GM23338 (cell line): Measurements from ENCODE around the gene PPP1R3G. TPM values are rescaled to one million over a fixed set of nuclear protein-coding genes. Genes with fewer than 3 reads are reported as not detected.

Experiments used
- ATAC-seq: fragments of 200-7000 bp; cut with Tn5 transposase; 3 replicates; pipeline ENCODE4 v1.9.1; 2020
- DNase-seq: peaks from one replicate; pipeline ENCODE4 v3.0.0-alpha.2; 2015; ENCODE audit warnings: low spot score
- H2AFZ ChIP-seq: fragments of 200-600 bp; sonication (generic); 2 replicates; pipeline ENCODE4 v1.8.0; 2016; ENCODE audit warnings: antibody characterized with exemption, mild to moderate bottlenecking, moderate library complexity
- H3F3A ChIP-seq: fragments of 200-600 bp; sonication (generic); replicated peaks from 2 replicates; pipeline ENCODE4 v1.8.0; 2017; ENCODE audit warnings: antibody characterized with exemption, mixed run types, low read depth
- H3K27ac ChIP-seq: fragments of 200-600 bp; sonication (generic); 2 replicates; pipeline ENCODE4 v1.6.1; 2016; ENCODE audit warnings: low read depth
- H3K27me3 ChIP-seq: fragments of 200-600 bp; sonication (generic); 2 replicates; pipeline ENCODE4 v1.8.0; 2016; ENCODE audit warnings: mild to moderate bottlenecking, mixed run types, moderate library complexity; ENCODE audit not compliant: insufficient read depth
- H3K36me3 ChIP-seq: fragments of 200-600 bp; sonication (generic); 2 replicates; pipeline ENCODE4 v1.8.0; 2016; ENCODE audit warnings: mild to moderate bottlenecking; ENCODE audit not compliant: insufficient read depth
- H3K4me1 ChIP-seq: fragments of 200-600 bp; sonication (generic); 2 replicates; pipeline ENCODE4 v1.8.0; 2016; ENCODE audit warnings: mild to moderate bottlenecking, moderate library complexity; ENCODE audit not compliant: insufficient read depth
- H3K4me2 ChIP-seq: fragments of 200-600 bp; sonication (generic); 2 replicates; pipeline ENCODE4 v1.7.1; 2017; ENCODE audit warnings: mixed run types
- H3K4me3 ChIP-seq: fragments of 200-600 bp; sonication (generic); 2 replicates; pipeline ENCODE4 v1.6.1; 2016; ENCODE audit warnings: mixed run types
- H3K79me2 ChIP-seq: fragments of 200-600 bp; sonication (generic); replicated peaks from 2 replicates; pipeline ENCODE4 v1.8.0; 2017; ENCODE audit warnings: mild to moderate bottlenecking; ENCODE audit not compliant: insufficient read depth
- H3K9me2 ChIP-seq: fragments of 200-600 bp; sonication (generic); 2 replicates; pipeline ENCODE4 v1.8.0; 2017; ENCODE audit not compliant: insufficient read depth
- H4K20me1 ChIP-seq: fragments of 200-600 bp; sonication (generic); replicated peaks from 2 replicates; pipeline ENCODE4 v1.8.0; 2017; ENCODE audit warnings: mild to moderate bottlenecking; ENCODE audit not compliant: insufficient read depth
- H3K27ac Mint-ChIP-seq: 2 replicates; pipeline ENCODE4 v1.8.0; 2020; ENCODE audit warnings: inconsistent platforms, mild to moderate bottlenecking, moderate library complexity, mixed read lengths
- H3K27me3 Mint-ChIP-seq: 3 replicates; pipeline ENCODE4 v1.8.0; 2022; ENCODE audit warnings: low read depth, mild to moderate bottlenecking, moderate library complexity, mixed read lengths, inconsistent platforms; ENCODE audit not compliant: insufficient read depth, poor library complexity
- H3K36me3 Mint-ChIP-seq: 3 replicates; pipeline ENCODE4 v1.8.0; 2021; ENCODE audit warnings: low read depth, mild to moderate bottlenecking, inconsistent platforms, moderate library complexity, mixed read lengths
- H3K4me1 Mint-ChIP-seq: 3 replicates; pipeline ENCODE4 v1.8.0; 2020; ENCODE audit warnings: mild to moderate bottlenecking, inconsistent platforms, mixed read lengths
- H3K4me3 Mint-ChIP-seq: 3 replicates; pipeline ENCODE4 v1.8.0; 2021; ENCODE audit warnings: moderate library complexity, mild to moderate bottlenecking, inconsistent platforms, mixed read lengths
- H3K9me3 Mint-ChIP-seq: 3 replicates; pipeline ENCODE4 v1.8.0; 2020; ENCODE audit warnings: moderate library complexity, mild to moderate bottlenecking, inconsistent platforms, mixed read lengths
- ETS1 ChIP-seq: IDR thresholded peaks from 2 replicates; pipeline ENCODE4 v1.6.1; 2016; ENCODE audit warnings: antibody characterized with exemption
- EZH2phosphoT487 ChIP-seq: fragments of 200-600 bp; sonication (generic); IDR thresholded peaks from one replicate; pipeline ENCODE4 v1.8.1; 2018; ENCODE audit warnings: antibody characterized with exemption; ENCODE audit not compliant: unreplicated experiment
- NANOG ChIP-seq: IDR thresholded peaks from 2 replicates; pipeline ENCODE4 v1.6.1; 2016; ENCODE audit warnings: antibody characterized with exemption, borderline replicate concordance
- ZNF114 ChIP-seq: fragments of 250-450 bp; sonication (Bioruptor Pico); IDR thresholded peaks from 2 replicates; pipeline ENCODE4 v1.5.0; 2020; ENCODE audit warnings: mild to moderate bottlenecking, moderate library complexity
- ZNF462 ChIP-seq: fragments of 250-450 bp; sonication (Bioruptor Pico); IDR thresholded peaks from 2 replicates; pipeline ENCODE4 v1.5.0; 2020; ENCODE audit warnings: mild to moderate bottlenecking, moderate library complexity
- polyA plus RNA-seq: library from polyadenylated mRNA; unstranded; fragments of >200 nt; fragmentation: Nextera tagmentation; extraction: Ambion mirVana; gene quantifications from 2 replicates; pipeline ENCODE4 v1.2.1, GENCODE V29; 2016
- total RNA-seq: library from RNA; depleted of rRNA; stranded (reverse); fragments of >200 nt; shearing (Covaris generic); gene quantifications from 2 replicates; pipeline ENCODE4 v1.2.3, GENCODE V29; 2014

PPP1R3G gene
- total and polyA plus RNA-seq, 2 experiments from 2014 or later, result 0.13 to 0.24 TPM

DNA sequence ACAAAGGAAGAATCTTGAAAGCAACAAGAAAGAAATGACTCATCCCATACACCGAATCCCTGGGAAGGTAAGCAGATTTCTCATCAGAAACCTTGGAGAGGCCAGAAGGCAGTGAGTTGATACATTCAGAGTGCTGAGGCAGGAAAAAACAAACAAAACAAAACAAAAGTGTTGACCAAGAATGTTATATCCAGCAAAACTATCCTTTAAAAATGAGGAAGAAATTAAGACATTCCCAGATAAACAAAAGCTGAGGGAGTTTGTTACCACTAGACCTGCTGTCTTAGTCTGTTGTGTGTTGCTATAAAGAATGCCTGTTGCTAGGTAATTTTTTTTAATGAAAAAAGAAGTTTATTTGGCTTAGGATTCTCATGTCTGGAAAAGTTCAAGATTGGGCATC, 33.7 kb upstream of the PPP1R3G start:
- Mint-ChIP-seq H3K36me3 (peaks cover 10% of the 10 kb centered on the region; the same call in 2 of the 3 replicates), H3K27me3 (peaks cover 6% of the 10 kb centered on the region), H3K27ac (no peak overlapping the region), H3K9me3 (peaks cover 22% of the 10 kb centered on the region), H3K4me3 (no peak overlapping the region), H3K4me1 (peaks cover 7% of the 10 kb centered on the region)
- no peak overlapping the region for H3K27ac ChIP-seq
- TF ChIP-seq NANOG (no peak), EZH2phosphoT487 (no peak), ZNF462 (CRISPR knock-in tag) (no peak)
- no peak for DNase-seq
- H3K36me3 ChIP-seq, result no peaks in the 10 kb centered on the region
- peaks cover 5% of the 10 kb centered on the region; the same call in 1 of the 2 replicates for H3K9me2 ChIP-seq
- no peaks in the 10 kb centered on the region for H3F3A ChIP-seq
- no peak overlapping the region for H2AFZ ChIP-seq
- H3K27me3 ChIP-seq, result no peaks in the 10 kb centered on the region
- no peak overlapping the region for H3K4me2 ChIP-seq
- H4K20me1 ChIP-seq, result no peaks in the 10 kb centered on the region
- H3K4me1 ChIP-seq, result peaks cover 6% of the 10 kb centered on the region; the same call in 1 of the 2 replicates
- H3K4me3 ChIP-seq, result no peak overlapping the region
- ATAC-seq, result no peak
- no peaks in the 10 kb centered on the region for H3K79me2 ChIP-seq

DNA sequence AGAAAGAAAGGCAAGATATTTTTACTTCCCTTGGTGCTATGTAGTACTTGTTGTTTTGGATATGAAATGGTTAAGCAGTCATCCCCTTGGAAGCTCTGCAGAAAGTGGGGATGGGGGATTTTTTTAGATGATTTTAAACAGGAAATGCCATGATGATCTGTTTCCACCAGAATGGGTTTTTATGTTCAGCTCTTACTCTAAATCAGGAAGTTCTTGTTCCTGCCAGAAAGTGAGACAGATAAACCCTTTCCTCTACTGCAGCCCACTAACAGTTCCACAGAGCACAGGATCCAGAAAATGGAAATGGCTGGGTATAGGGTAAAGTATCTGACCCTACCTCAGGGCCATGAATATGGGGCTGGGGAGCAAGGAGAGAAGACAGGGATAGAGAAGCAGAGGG, 32.1 kb upstream of the PPP1R3G start:
- Histone ChIP-seq H3K27me3 (no peaks in the 10 kb centered on the region), H3K36me3 (no peaks in the 10 kb centered on the region), H3K4me3 (no peak overlapping the region), H3K79me2 (no peaks in the 10 kb centered on the region), H3K4me2 (no peak overlapping the region), H2AFZ (no peak overlapping the region), H3K9me2 (peaks cover 5% of the 10 kb centered on the region; the same call in 1 of the 2 replicates), H4K20me1 (no peaks in the 10 kb centered on the region), H3K4me1 (peaks cover 6% of the 10 kb centered on the region; the same call in 1 of the 2 replicates), H3K27ac (no peak overlapping the region), H3F3A (no peaks in the 10 kb centered on the region)
- ATAC-seq (no peak), DNase-seq (no peak)
- peaks cover 22% of the 10 kb centered on the region for H3K9me3 Mint-ChIP-seq
- H3K4me1 Mint-ChIP-seq, result peaks cover 7% of the 10 kb centered on the region
- no peak overlapping the region for H3K4me3 Mint-ChIP-seq
- H3K27ac Mint-ChIP-seq, result no peak overlapping the region
- H3K27me3 Mint-ChIP-seq, result peaks cover 6% of the 10 kb centered on the region
- peaks cover 10% of the 10 kb centered on the region; the same call in 2 of the 3 replicates for H3K36me3 Mint-ChIP-seq
- TF ChIP-seq ETS1 (no peak), ZNF114 (no peak), ZNF462 (CRISPR knock-in tag) (no peak)
